K562 (cell line): ENCODE data around the gene TAF8. TPM values are rescaled to one million over a fixed set of nuclear protein-coding genes. Genes with fewer than 3 reads are reported as not detected.
A peak's percentile ranks its signal among the peaks of the same experiment; 100 is the strongest.

Source experiments
- ATAC-seq: fragments of 200-7000 bp; cut with Tn5 transposase; 3 replicates; pipeline ENCODE4 v1.9.1; 2020; ENCODE audit warnings: moderate library complexity
- BruUV-seq: library from RNA; stranded (reverse); fragments of 400-500 nt; replicated peaks from 2 replicates; lab custom pipeline; 2021; lab: Mats Ljungman, UMichigan
- CTCF ChIA-PET: fragments of 300-600 bp; formaldehyde crosslinking; extraction: SDS; loops from one replicate; lab custom pipeline; 2021; ENCODE audit warnings: low intra/inter-chr PET ratio; lab: Yijun Ruan, JAX
- POLR2A ChIA-PET: fragments of 300-600, 350-650 bp; sonication (Branson Sonifier 250); formaldehyde crosslinking; extraction: SDS; loops from one replicate; lab custom pipeline; 2021; ENCODE audit warnings: antibody characterized with exemption, inconsistent platforms; lab: Yijun Ruan, JAX
- DNase-seq, 4 experiments: peaks; one replicate each; pipeline versions ENCODE4 v3.0.0 to v3.0.0-alpha.2; 2011 to 2018; ENCODE audit warnings: low spot score in 3 of 4, mixed read lengths in 3 of 4; ENCODE audit errors: extremely low read depth in 1 of 4
- FAIRE-seq: peaks from 2 replicates; lab custom pipeline; 2011; peaks lifted over from hg19 to GRCh38; lab: Jason Lieb, UNC
- H2AFZ ChIP-seq: 2 replicates; pipeline ENCODE4 v1.6.0; 2011; ENCODE audit warnings: low read depth, low read length, control low read depth, inconsistent platforms
- H3K27ac ChIP-seq: fragments of 200-600 bp; 3 replicates; pipeline ENCODE4 v1.8.0; 2011; ENCODE audit warnings: low read depth, mild to moderate bottlenecking, control low read depth, inconsistent platforms, low read length, moderate library complexity, mixed read lengths; ENCODE audit errors: extremely low read depth
- H3K27me3 ChIP-seq, 2 experiments: fragments of 300-600 bp in 1 of 2; 2 replicates in 1 of 2; 3 replicates in 1 of 2; pipeline versions ENCODE4 v1.6.0 to v1.8.0; 2011; ENCODE audit warnings: inconsistent platforms in 2 of 2, low read length in 2 of 2, mild to moderate bottlenecking in 1 of 2, mixed read lengths in 1 of 2, moderate library complexity in 1 of 2; ENCODE audit not compliant: control insufficient read depth in 2 of 2, insufficient read depth in 2 of 2
- H3K36me3 ChIP-seq: fragments of 300-600 bp; 3 replicates; pipeline ENCODE4 v1.8.0; 2011; ENCODE audit warnings: mild to moderate bottlenecking, low read length, inconsistent platforms; ENCODE audit not compliant: control insufficient read depth, insufficient read depth
- H3K4me1 ChIP-seq, 2 experiments: fragments of 200-600 bp in 1 of 2; replicated peaks in 1 of 2; 2 replicates in 1 of 2; 3 replicates in 1 of 2; pipeline versions ENCODE4 v1.5.1 to v1.8.0; 2011; ENCODE audit warnings: inconsistent platforms in 2 of 2, low read length in 2 of 2, mild to moderate bottlenecking in 1 of 2, mixed read lengths in 1 of 2, moderate library complexity in 1 of 2; ENCODE audit not compliant: control insufficient read depth in 2 of 2, insufficient read depth in 2 of 2
- H3K4me2 ChIP-seq: 2 replicates; pipeline ENCODE4 v1.6.1; 2011; ENCODE audit warnings: low read length, control low read depth, inconsistent platforms, mixed read lengths; ENCODE audit not compliant: insufficient read depth
- H3K4me3 ChIP-seq: fragments of 200-600 bp; sonication (generic), shearing (Covaris generic); 2 replicates; pipeline ENCODE4 v1.5.1; 2016; ENCODE audit warnings: control low read depth, inconsistent platforms
- H3K79me2 ChIP-seq: fragments of 200-600 bp; 3 replicates; pipeline ENCODE4 v1.8.0; 2011; ENCODE audit warnings: low read length, inconsistent platforms; ENCODE audit not compliant: control insufficient read depth, insufficient read depth
- H3K9ac ChIP-seq, 2 experiments: 2 replicates each; pipeline versions ENCODE4 v1.6.0 to v1.6.1; 2011; ENCODE audit warnings: low read depth in 2 of 2, low read length in 2 of 2, control low read depth in 1 of 2, inconsistent platforms in 1 of 2, mild to moderate bottlenecking in 1 of 2, mixed read lengths in 1 of 2; ENCODE audit not compliant: insufficient read depth in 1 of 2
- H3K9me1 ChIP-seq: one replicate; pipeline ENCODE4 v1.6.0; 2011; ENCODE audit warnings: inconsistent platforms, mild to moderate bottlenecking, low read length, moderate library complexity; ENCODE audit not compliant: control insufficient read depth, insufficient read depth
- H3K9me3 ChIP-seq: replicated peaks from 2 replicates; pipeline ENCODE4 v1.5.1; 2011; ENCODE audit warnings: low read depth, low read length, inconsistent platforms; ENCODE audit not compliant: control insufficient read depth, insufficient read depth
- H4K20me1 ChIP-seq: replicated peaks from 2 replicates; pipeline ENCODE4 v1.6.1; 2011; ENCODE audit warnings: low read length, inconsistent platforms, mixed read lengths; ENCODE audit not compliant: control insufficient read depth, insufficient read depth
- BCLAF1 ChIP-seq, 2 experiments: fragments of 450-650 bp in 1 of 2; IDR thresholded peaks; 2 replicates each; pipeline ENCODE4 v1.6.1; 2011 to 2017; ENCODE audit warnings: low read depth in 2 of 2, antibody characterized with exemption in 1 of 2, borderline replicate concordance in 1 of 2, low read length in 1 of 2, mild to moderate bottlenecking in 1 of 2, mixed read lengths in 1 of 2; ENCODE audit not compliant: control insufficient read depth in 1 of 2
- BDP1 ChIP-seq: IDR thresholded peaks from 3 replicates; pipeline ENCODE4 v1.6.1; 2011; ENCODE audit not compliant: insufficient read length, insufficient read depth
- EWSR1 ChIP-seq: fragments of 450-650 bp; IDR thresholded peaks from 2 replicates; pipeline ENCODE4 v1.6.1; 2018; ENCODE audit warnings: borderline replicate concordance, mild to moderate bottlenecking, low read depth, moderate library complexity; ENCODE audit not compliant: partially characterized antibody
- EZH2 ChIP-seq: IDR thresholded peaks from 2 replicates; pipeline ENCODE4 v1.6.1; 2012; ENCODE audit warnings: low read depth, mild to moderate bottlenecking, inconsistent platforms, low read length, borderline replicate concordance
- NFIC ChIP-seq: fragments of 450-650 bp; IDR thresholded peaks from 2 replicates; pipeline ENCODE4 v1.6.1; 2017; ENCODE audit warnings: mild to moderate bottlenecking, inconsistent platforms
- PTRF ChIP-seq: fragments of 450-650 bp; IDR thresholded peaks from 2 replicates; pipeline ENCODE4 v1.6.1; 2016; ENCODE audit warnings: mild to moderate bottlenecking, missing genetic modification characterization, missing compliant biosample characterization
- SIN3B ChIP-seq: fragments of 450-650 bp; IDR thresholded peaks from 2 replicates; pipeline ENCODE4 v1.6.1; 2017; ENCODE audit warnings: low read depth, mild to moderate bottlenecking, moderate library complexity
- SP1 ChIP-seq: sonication (generic); formaldehyde crosslinking; IDR thresholded peaks from 2 replicates; pipeline ENCODE4 v1.8.1; 2022; ENCODE audit warnings: mild to moderate bottlenecking, missing genetic modification reagents
- SRSF1 ChIP-seq: fragments of 200-400 bp; formaldehyde crosslinking; IDR thresholded peaks from 2 replicates; pipeline ENCODE4 v1.6.1; 2017; ENCODE audit warnings: mild to moderate bottlenecking, low read depth, low read length, moderate library complexity
- TARDBP ChIP-seq: fragments of 450-650 bp; IDR thresholded peaks from 2 replicates; pipeline ENCODE4 v1.6.1; 2016
- YY1 ChIP-seq, 3 experiments: IDR thresholded peaks; 2 replicates each; pipeline ENCODE4 v1.6.1; 2011; ENCODE audit warnings: low read length in 2 of 3, mild to moderate bottlenecking in 2 of 3, moderate library complexity in 2 of 3, borderline replicate concordance in 1 of 3, control low read depth in 1 of 3, low read depth in 1 of 3; ENCODE audit not compliant: insufficient read depth in 3 of 3, insufficient replicate concordance in 2 of 3, control insufficient read depth in 1 of 3, insufficient read length in 1 of 3; ENCODE audit errors: extremely low read depth in 1 of 3
- ZC3H11A ChIP-seq: IDR thresholded peaks from 2 replicates; pipeline ENCODE4 v1.6.1; 2012; ENCODE audit warnings: low read depth, low read length, improper control_type of control experiment
- ZNF232 ChIP-seq: sonication (generic); formaldehyde crosslinking; IDR thresholded peaks from 2 replicates; pipeline ENCODE4 v1.8.0; 2022; ENCODE audit warnings: mild to moderate bottlenecking, missing genetic modification reagents
- ZNF589 ChIP-seq: fragments of 200-800 bp; sonication (Bioruptor generic); IDR thresholded peaks from 2 replicates; pipeline ENCODE4 v1.6.1; 2016; ENCODE audit warnings: low read depth, missing genetic modification characterization, missing compliant biosample characterization
- WGBS: fragments of 100-300 bp; shearing (Covaris generic); methylation state at CpG from one replicate; pipeline ENCODE4 v1.1.6; 2016; ENCODE audit warnings: low coverage, mixed read lengths; ENCODE audit not compliant: insufficient coverage; ENCODE audit errors: missing lambda C conversion rate; 5-methylcytosine and 5-hydroxymethylcytosine counted together
- in situ Hi-C: fragments of 300-500 bp; cut with MboI; formaldehyde crosslinking; loops from 4 replicates; pipeline ENCODE4 v1.15.0; 2018; ENCODE audit warnings: inconsistent platforms, mixed read lengths
- intact Hi-C: fragments of 100-400 bp; cut with micrococcal nuclease; formaldehyde crosslinking; loops from 2 replicates; pipeline ENCODE4 v1.14.2; 2022
- polyA plus RNA-seq, 8 experiments: library from polyadenylated mRNA; depleted of rRNA in 4 of 8; stranded (reverse) in 5 of 8; unstranded in 3 of 8; fragments of >200 nt; fragmentation: Nextera tagmentation in 2 of 8; fragmentation: Illumina TruSeq in 1 of 8; extraction: Ambion mirVana in 2 of 8; extraction: Trizol in 1 of 8; gene quantifications; 2 replicates each; pipeline versions ENCODE4 v1.2.1 to v1.2.3, GENCODE V29; 2011 to 2014; ENCODE audit warnings: inconsistent platforms in 1 of 8, missing spikeins in 1 of 8
- total RNA-seq, 7 experiments: library from RNA; depleted of rRNA in 6 of 7; stranded (reverse); fragments of >200 nt in 6 of 7; fragmentation: Illumina TruSeq in 2 of 7; extraction: Trizol in 2 of 7; gene quantifications; 2 replicates each; pipeline versions ENCODE4 v1.2.1 to v1.2.3, GENCODE V29; 2011 to 2021; ENCODE audit warnings: low replicate concordance in 1 of 7
- TF ChIP-seq, protein P1 (sequence below): fragments of 250-450 bp; sonication (Bioruptor Pico); IDR thresholded peaks from 2 replicates; pipeline ENCODE4 v1.8.0; 2021; ENCODE audit warnings: mild to moderate bottlenecking, moderate library complexity
- TF ChIP-seq, protein P2 (sequence below): sonication (generic); formaldehyde crosslinking; IDR thresholded peaks from 2 replicates; pipeline ENCODE4 v1.9.0; 2022; ENCODE audit warnings: mild to moderate bottlenecking, missing genetic modification reagents

TAF8 gene
- total and polyA plus RNA-seq, 9 of the 15 experiments (the other 6 are each of a cell fraction or from before 2014, with no cell fraction given): 29.4 to 84.0 (median 52.6) TPM

GRCh38 chr6:42110683-42111082 lies 60.4 kb downstream of the TAF8 start:
- TF ChIP-seq TARDBP (no peak), NFIC (no peak), ZNF589 (CRISPR knock-in tag) (no peak), YY1 (IDR thresholded peaks at IDR 0.05; ENCODE audit: borderline replicate concordance in 1 of 3, control insufficient read depth in 1 of 3, extremely low read depth in 1 of 3, insufficient read depth in 3 of 3, insufficient read length in 1 of 3, insufficient replicate concordance in 2 of 3, low read depth in 1 of 3, low read length in 2 of 3) (no peak), BCLAF1 (IDR thresholded peaks at IDR 0.05; ENCODE audit: borderline replicate concordance in 1 of 2, control insufficient read depth in 1 of 2, low read depth in 2 of 2, low read length in 1 of 2) (no peak), SP1 (CRISPR knock-in tag) (no peak), ZC3H11A (no peak), EWSR1 (no peak), EZH2 (no peak), PTRF (no peak), SIN3B (no peak), ZNF232 (CRISPR knock-in tag) (no peak), SRSF1 (no peak), BDP1 (no peak)
- TF ChIP-seq, protein P1, sequence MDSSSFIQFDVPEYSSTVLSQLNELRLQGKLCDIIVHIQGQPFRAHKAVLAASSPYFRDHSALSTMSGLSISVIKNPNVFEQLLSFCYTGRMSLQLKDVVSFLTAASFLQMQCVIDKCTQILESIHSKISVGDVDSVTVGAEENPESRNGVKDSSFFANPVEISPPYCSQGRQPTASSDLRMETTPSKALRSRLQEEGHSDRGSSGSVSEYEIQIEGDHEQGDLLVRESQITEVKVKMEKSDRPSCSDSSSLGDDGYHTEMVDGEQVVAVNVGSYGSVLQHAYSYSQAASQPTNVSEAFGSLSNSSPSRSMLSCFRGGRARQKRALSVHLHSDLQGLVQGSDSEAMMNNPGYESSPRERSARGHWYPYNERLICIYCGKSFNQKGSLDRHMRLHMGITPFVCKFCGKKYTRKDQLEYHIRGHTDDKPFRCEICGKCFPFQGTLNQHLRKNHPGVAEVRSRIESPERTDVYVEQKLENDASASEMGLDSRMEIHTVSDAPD: no peak
- TF ChIP-seq, protein P2, sequence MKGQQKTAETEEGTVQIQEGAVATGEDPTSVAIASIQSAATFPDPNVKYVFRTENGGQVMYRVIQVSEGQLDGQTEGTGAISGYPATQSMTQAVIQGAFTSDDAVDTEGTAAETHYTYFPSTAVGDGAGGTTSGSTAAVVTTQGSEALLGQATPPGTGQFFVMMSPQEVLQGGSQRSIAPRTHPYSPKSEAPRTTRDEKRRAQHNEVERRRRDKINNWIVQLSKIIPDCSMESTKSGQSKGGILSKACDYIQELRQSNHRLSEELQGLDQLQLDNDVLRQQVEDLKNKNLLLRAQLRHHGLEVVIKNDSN: no peak
- FAIRE-seq: peak; percentile 6

More at GRCh38 chr6:42110683-42111082, 60.4 kb downstream of the TAF8 start:
- ATAC-seq (no peak), DNase-seq (no peak)
- H3K4me3 ChIP-seq: no peak overlapping the region
- no TSS peak for BruUV-seq
- intact Hi-C loops: no loop called here
- peaks cover 4 to 13% of the 10 kb centered on the region in 2 experiments; a peak in 3 of 5 replicates for H3K4me1 ChIP-seq
- no peaks in the 10 kb centered on the region for H3K36me3 ChIP-seq
- H3K27ac ChIP-seq: no peak overlapping the region
- peaks cover 7% of the 10 kb centered on the region; the same call in 1 of the 2 replicates for H3K9me3 ChIP-seq
- no peak overlapping the region for H3K9ac ChIP-seq
- no peaks in the 10 kb centered on the region for H3K79me2 ChIP-seq
- in situ Hi-C loops: no loop called here
- H3K9me1 ChIP-seq: no peaks in the 10 kb centered on the region
- CTCF ChIA-PET: no interaction called here
- POLR2A ChIA-PET: interaction anchor here (0.6 to 1.8 kb wide), 3 partner anchors 11 to 15 kb away, joined by 3 to 7 read pairs (median 4); no protein-coding TSS in a partner anchor
- H3K4me2 ChIP-seq: no peak overlapping the region
- no peak overlapping the region for H2AFZ ChIP-seq
- WGBS: 3% methylated on average over 3 of the region's 3 CpGs
- peaks cover 8% of the 10 kb centered on the region in 2 experiments; a peak in 2 of 5 replicates for H3K27me3 ChIP-seq
- no peaks in the 10 kb centered on the region for H4K20me1 ChIP-seq
